Tibial nerve (tissue), 3 donors: ENCODE results near the gene ADRA1B.

Experiments
- CTCF ChIP-seq, 5 experiments: fragments of 200-600 bp in 3 of 5; fragments of 450-650 bp in 2 of 5; sonication (generic) in 3 of 5; IDR thresholded peaks; one replicate each; pipeline ENCODE4 v1.5.1; 2016 to 2019; ENCODE audit warnings: antibody characterized with exemption in 5 of 5, mild to moderate bottlenecking in 3 of 5, moderate library complexity in 2 of 5
- POLR2A ChIP-seq, 2 donors: fragments of 450-650 bp; IDR thresholded peaks; one replicate each; pipeline ENCODE4 v1.6.1; 2017; ENCODE audit warnings: antibody characterized with exemption in 2 of 2, mild to moderate bottlenecking in 2 of 2, moderate library complexity in 2 of 2

- TF ChIP-seq CTCF (IDR thresholded peaks at IDR 0.05): no peak
- no peak for TF ChIP-seq POLR2A (IDR thresholded peaks at IDR 0.05)
Measured at GRCh38 chr5:159881967-159882366, 34.3 kb upstream of the ADRA1B start.
